NB4 (cell line): ENCODE results near the gene PLEKHA5.

Source experiments
- MAX ChIP-seq: IDR thresholded peaks from 2 replicates; pipeline ENCODE4 v1.6.1; 2011; ENCODE audit warnings: low read depth, low read length
- MYC ChIP-seq: IDR thresholded peaks from 2 replicates; pipeline ENCODE4 v1.6.1; 2011; ENCODE audit warnings: low read depth, low read length
- POLR2A ChIP-seq: IDR thresholded peaks from 2 replicates; pipeline ENCODE4 v1.6.1; 2011; ENCODE audit warnings: mild to moderate bottlenecking; ENCODE audit not compliant: insufficient read length; ENCODE audit errors: extremely low read depth
- TF ChIP-seq, protein P1 (sequence below): IDR thresholded peaks from one replicate; pipeline ENCODE4 v1.5.1; 2012; ENCODE audit warnings: low read depth, low read length

DNA sequence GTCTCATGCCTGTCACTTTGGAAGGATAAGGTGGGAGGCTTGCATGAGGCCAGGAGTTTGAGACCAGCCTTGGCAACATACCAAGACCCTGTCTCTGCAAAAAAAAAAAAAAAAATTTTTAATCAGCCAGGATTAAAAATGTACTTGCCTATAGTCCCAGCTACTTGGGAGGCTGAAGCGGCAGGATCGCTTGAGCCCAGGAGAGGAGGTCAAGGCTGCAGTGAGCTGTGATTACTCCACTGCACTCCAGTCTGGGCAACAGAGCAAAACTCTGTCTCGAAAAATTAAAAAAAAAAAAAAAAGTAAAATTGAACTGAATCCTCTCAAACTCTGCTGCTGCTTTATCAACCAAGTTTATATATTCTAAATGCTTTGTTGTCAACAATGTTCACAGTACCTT is 181.6 kb downstream of the PLEKHA5 start:
- TF ChIP-seq POLR2A (no peak), MYC (no peak), MAX (no peak)
- TF ChIP-seq, protein P1, sequence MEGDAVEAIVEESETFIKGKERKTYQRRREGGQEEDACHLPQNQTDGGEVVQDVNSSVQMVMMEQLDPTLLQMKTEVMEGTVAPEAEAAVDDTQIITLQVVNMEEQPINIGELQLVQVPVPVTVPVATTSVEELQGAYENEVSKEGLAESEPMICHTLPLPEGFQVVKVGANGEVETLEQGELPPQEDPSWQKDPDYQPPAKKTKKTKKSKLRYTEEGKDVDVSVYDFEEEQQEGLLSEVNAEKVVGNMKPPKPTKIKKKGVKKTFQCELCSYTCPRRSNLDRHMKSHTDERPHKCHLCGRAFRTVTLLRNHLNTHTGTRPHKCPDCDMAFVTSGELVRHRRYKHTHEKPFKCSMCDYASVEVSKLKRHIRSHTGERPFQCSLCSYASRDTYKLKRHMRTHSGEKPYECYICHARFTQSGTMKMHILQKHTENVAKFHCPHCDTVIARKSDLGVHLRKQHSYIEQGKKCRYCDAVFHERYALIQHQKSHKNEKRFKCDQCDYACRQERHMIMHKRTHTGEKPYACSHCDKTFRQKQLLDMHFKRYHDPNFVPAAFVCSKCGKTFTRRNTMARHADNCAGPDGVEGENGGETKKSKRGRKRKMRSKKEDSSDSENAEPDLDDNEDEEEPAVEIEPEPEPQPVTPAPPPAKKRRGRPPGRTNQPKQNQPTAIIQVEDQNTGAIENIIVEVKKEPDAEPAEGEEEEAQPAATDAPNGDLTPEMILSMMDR, result no peak
